ENCODE results near the gene SETX. TPM values are rescaled to one million over a fixed set of nuclear protein-coding genes. Genes with fewer than 3 reads are reported as not detected.

SETX gene
- total RNA-seq, 1 experiment from 2014 or later, result 44.3 TPM

GRCh38 chr9:132333556-132333955 lies 21.2 kb downstream of the SETX start:
- Histone ChIP-seq H2BK12ac (ENCODE audit: insufficient read length, low read depth, low read length) (no peak overlapping the region), H3K56ac (ENCODE audit: insufficient read length, low read depth, low read length) (no peak overlapping the region), H2BK120ac (ENCODE audit: low read depth, low read length, poor library complexity, severe bottlenecking) (no peak overlapping the region), H3K14ac (ENCODE audit: insufficient read depth, low read length) (no peak overlapping the region), H4K91ac (ENCODE audit: insufficient read length, low read depth, low read length) (no peak overlapping the region), H4K20me1 (ENCODE audit: control insufficient read depth, insufficient read depth, insufficient read length) (no peaks in the 10 kb centered on the region), H2AK5ac (ENCODE audit: insufficient read length, low read length) (no peak overlapping the region), H4K5ac (ENCODE audit: insufficient read length, low read depth, low read length) (no peak overlapping the region), H3K27ac (ENCODE audit: insufficient read length, low read depth, low read length) (no peak overlapping the region), H2AFZ (ENCODE audit: low read length) (no peak overlapping the region), H2BK15ac (ENCODE audit: low read depth, low read length) (no peak overlapping the region), H3K9ac (ENCODE audit: extremely low read depth, insufficient read length, low read length) (no peak overlapping the region), H3K4ac (ENCODE audit: low read depth, low read length) (no peak overlapping the region), H2BK20ac (ENCODE audit: low read depth, low read length, poor library complexity, severe bottlenecking) (no peak overlapping the region), H3K79me1 (ENCODE audit: insufficient read depth, low read depth, low read length, poor library complexity, severe bottlenecking) (no peaks in the 10 kb centered on the region), H2BK5ac (ENCODE audit: insufficient read length, low read length) (no peak overlapping the region), H4K8ac (replicated peaks; ENCODE audit: insufficient read length, low read depth, low read length) (no peak overlapping the region), H3K23me2 (ENCODE audit: insufficient read length, low read depth, low read length, poor library complexity, severe bottlenecking) (no peaks in the 10 kb centered on the region), H3T11ph (ENCODE audit: low read length) (no peak overlapping the region), H3K27me3 (ENCODE audit: insufficient read depth, low read length) (no peaks in the 10 kb centered on the region), H3K79me2 (ENCODE audit: insufficient read depth, low read length) (no peaks in the 10 kb centered on the region), H3K4me1 (ENCODE audit: insufficient read depth, low read length) (no peaks in the 10 kb centered on the region), H3K18ac (ENCODE audit: insufficient read length, low read depth, low read length) (no peak overlapping the region), H3K23ac (ENCODE audit: insufficient read length, low read depth, low read length) (no peak overlapping the region), H3K4me2 (ENCODE audit: insufficient read depth, insufficient read length, low read length) (no peak overlapping the region), H3K9me3 (ENCODE audit: control insufficient read depth, low read depth, low read length) (no peaks in the 10 kb centered on the region)
- no peak overlapping the region for H3K4me3 Mint-ChIP-seq
- H3K4me1 Mint-ChIP-seq, result no peaks in the 10 kb centered on the region
- TF ChIP-seq, protein P1, sequence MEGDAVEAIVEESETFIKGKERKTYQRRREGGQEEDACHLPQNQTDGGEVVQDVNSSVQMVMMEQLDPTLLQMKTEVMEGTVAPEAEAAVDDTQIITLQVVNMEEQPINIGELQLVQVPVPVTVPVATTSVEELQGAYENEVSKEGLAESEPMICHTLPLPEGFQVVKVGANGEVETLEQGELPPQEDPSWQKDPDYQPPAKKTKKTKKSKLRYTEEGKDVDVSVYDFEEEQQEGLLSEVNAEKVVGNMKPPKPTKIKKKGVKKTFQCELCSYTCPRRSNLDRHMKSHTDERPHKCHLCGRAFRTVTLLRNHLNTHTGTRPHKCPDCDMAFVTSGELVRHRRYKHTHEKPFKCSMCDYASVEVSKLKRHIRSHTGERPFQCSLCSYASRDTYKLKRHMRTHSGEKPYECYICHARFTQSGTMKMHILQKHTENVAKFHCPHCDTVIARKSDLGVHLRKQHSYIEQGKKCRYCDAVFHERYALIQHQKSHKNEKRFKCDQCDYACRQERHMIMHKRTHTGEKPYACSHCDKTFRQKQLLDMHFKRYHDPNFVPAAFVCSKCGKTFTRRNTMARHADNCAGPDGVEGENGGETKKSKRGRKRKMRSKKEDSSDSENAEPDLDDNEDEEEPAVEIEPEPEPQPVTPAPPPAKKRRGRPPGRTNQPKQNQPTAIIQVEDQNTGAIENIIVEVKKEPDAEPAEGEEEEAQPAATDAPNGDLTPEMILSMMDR (conservative IDR thresholded peaks at IDR 0.05), result no peak
- H3K9me3 Mint-ChIP-seq, result no peaks in the 10 kb centered on the region
- H3K27me3 Mint-ChIP-seq (ENCODE audit: low read depth), result no peaks in the 10 kb centered on the region
- no peak overlapping the region for H3K27ac Mint-ChIP-seq
- WGBS (ENCODE audit: extremely low coverage, insufficient read length, low lambda C conversion rate), result no CpG with 5 or more reads among the region's 1 CpG
- H3K36me3 Mint-ChIP-seq (ENCODE audit: insufficient read depth in 1 of 3, low read depth in 3 of 3), result peaks cover 38 to 93% (median 79%) of the 10 kb centered on the region in 3 experiments; a peak in 6 of 7 replicates
- DNase-seq, result no peak
